HG03095 (cell line): ENCODE results near the gene MIA.
"Not testable (repeated sequence)": the region's sequence is repeated elsewhere in the genome, so short reads cannot be mapped to it uniquely, and the experiment has no call there.

Experiments used
- ATAC-seq: cut with Tn5 transposase; IDR thresholded peaks from one replicate; pipeline ENCODE4 v1.9.1; 2021; ENCODE audit warnings: moderate library complexity; ENCODE audit not compliant: unreplicated experiment

The MIA gene

DNA sequence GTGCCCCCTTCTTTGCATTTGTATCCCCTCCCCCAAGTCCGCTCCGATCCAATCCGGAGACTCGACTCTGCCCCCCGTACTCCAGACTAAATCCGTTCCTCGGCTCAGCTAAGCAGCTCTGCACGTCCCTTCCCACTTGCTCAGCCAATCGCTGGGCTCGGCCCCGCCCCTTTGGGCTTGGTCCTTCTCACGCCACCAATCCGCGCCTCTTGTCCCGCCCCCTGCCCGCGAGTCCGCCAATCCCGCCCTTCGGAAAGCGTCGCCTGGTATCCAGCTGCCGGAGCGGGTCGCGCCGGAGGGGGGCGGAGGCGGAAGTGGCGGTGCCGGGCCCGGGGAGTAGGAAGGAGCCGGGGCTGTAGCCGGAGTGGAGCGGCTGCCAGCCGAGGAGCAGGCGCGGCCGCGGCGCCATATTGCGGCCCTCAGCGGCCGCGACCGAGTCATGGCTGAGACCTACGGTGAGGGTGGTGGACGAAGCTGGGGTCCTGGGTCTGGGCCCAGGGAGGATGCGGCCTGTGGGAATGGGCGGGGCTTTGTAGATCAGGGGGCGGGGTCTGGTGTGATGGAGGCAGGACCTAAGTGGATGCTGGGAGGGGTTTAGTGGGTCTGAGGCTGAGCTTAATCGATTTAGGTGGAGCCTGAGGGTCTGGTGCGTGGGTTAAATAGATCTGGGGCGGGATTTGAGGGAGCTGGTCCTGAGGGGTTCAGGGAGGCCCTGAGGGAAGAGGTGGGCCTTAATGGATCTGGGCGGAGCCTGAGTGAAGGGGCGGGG is 2.8 kb downstream of the MIA start, which contains the start of gene RAB4B:
Gene RAB4B, plus strand, starts transcription at position 311 of the 769 bp plus-strand sequence. Its CDS starts 129 bp downstream, at position 440.
- peak; percentile 45 for ATAC-seq

DNA sequence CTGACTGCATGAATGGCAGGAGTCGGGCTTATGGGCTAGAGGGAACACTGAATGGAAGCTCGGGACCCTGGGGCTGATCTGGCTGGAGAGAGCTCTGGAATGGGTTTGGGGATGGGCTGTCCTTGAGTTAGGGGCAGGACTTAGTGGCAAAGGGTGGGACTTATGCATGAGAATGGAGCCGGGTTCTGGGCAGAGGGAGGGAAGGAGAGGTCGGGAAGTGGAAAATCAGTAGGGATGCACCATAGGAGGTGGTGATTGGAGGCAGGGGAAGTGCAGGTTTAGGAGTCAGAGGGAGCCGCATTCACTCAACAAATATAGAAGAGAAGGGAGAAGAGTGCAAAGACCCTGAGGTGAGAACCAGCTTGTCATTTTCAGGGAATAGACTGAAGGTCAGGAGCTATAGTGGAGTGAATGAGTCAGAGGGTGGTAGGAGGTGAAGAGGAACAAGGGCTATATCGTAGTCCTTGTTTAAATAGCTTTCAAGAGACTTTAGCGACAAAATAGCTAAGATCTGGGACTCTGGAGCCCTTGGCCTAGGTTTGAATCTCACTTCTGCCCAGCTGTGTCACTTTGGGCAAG is 3.5 kb downstream of the MIA start:
- ATAC-seq: no peak

- no peak for ATAC-seq
Measured at GRCh38 chr19:40780582-40780981, 5.3 kb downstream of the MIA start.

DNA sequence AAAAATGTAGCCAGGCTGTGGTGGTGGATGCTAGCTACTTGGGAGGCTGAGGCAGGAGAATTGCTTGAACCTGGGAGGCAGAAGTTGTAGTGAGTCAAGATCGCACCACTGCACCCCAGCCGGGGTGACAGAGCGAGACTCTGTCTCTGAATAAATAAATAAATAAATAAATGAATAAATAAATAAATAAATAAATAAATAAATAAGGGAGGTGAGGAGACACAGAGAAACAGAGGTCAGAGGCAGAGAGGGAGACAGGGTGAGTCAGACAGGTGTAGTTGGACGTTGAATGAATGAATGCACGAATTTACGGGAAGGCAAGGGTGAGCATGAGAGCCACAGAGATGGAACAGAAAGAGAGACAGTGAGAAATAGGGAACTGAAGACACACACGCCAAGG is 5.8 kb downstream of the MIA start:
- no peak for ATAC-seq

DNA sequence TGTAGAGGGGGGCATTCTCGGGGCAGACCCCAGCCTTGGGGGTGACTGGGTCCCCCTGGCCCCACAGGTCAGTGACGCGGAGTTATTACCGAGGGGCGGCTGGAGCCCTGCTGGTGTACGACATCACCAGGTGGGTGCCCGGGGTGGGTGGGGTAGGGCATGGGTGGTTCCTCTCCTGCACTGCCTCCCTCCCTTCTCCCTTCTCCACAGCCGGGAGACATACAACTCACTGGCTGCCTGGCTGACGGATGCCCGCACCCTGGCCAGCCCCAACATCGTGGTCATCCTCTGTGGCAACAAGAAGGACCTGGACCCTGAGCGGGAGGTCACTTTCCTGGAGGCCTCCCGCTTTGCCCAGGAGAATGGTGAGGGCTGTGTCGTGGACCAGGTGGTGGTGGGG is 8.4 kb downstream of the MIA start:
- ATAC-seq: no peak

GRCh38 chr19:40784146-40784545 is 8.8 kb downstream of the MIA start:
- not testable (repeated sequence) for ATAC-seq

- ATAC-seq: no peak
Measured at GRCh38 chr19:40785526-40785925, 10.2 kb downstream of the MIA start.

DNA sequence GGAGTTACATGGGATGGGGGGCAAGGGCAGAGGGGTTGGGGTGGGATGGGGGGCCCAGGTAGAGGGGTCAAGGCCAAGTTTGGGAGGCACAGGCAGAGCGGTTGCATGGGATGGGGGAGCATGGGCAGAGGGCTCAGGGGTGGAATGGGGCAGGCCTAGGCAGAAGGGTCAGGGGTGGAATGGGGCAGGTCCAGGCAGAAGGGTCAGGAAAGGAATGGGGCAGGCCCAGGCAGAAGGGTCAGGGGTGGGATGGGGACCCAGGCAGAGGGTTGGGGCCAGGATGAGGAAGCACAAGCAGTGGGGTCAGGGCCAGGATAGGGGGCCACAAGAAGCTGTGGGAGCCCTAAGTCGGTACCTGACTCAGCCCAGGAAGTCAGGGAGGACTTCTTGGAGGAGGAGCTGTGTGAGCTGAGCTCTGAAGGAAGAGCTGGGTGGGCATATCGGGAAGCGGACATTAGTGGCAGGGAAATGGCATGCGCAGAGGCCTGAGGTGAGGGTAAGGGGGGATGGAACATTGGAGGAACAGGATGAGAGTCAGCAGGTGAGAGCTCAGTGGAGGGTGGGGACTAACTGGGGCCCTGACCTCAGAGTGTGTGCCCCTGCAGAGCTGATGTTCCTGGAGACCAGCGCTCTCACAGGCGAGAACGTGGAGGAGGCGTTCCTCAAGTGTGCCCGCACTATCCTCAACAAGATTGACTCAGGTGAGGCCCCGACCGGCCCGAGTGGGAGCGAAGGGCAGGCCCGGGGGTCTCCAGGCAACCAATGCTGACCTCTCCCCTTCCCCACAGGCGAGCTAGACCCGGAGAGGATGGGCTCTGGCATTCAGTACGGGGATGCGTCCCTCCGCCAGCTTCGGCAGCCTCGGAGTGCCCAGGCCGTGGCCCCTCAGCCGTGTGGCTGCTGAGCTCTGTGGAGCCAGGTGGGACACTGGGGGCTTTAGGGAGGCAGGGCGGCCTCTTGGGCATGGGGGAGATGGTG is 11.0 kb downstream of the MIA start:
- no peak for ATAC-seq

- no peak for ATAC-seq
Measured at GRCh38 chr19:40791349-40791748, 16.0 kb downstream of the MIA start.

GRCh38 chr19:40791996-40792395 is 16.7 kb downstream of the MIA start:
- ATAC-seq: no peak

GRCh38 chr19:40797166-40797962 is 22.0 kb downstream of the MIA start:
- no peak for ATAC-seq

DNA sequence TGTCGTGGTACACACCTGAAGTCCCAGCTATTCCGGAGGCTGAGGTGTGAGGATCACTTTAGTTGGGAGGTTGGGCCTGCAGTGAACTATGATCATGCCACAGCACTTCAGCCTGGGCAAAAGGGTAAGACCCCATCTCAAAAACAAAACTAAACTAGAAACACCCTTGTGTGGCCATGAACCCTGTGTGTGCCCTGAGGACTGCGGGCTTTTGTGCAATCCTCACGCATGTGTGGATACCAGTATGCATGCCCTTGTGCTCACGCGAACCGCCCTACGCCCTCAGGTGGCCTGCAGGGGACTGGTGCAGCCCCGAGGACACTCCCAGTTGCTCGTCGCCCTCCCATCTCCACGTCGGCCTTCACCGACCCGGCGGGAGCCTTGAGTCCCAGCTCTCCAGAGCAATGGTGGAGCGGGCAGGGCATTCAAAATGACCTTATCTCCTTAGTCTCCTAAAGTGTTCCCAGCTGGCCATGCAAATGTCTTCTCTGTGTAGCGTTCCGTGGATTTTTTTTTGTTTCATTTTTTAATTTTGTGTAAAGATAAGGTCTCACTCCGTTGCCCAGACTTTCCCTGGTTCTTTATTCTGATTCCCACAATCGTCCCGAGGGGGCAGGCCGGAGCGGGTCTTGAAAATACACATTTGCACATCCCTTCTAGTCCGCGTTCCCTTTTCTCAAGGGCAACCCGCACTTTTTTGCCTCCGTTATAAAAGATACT is 22.8 kb downstream of the MIA start:
- ATAC-seq: no peak

DNA sequence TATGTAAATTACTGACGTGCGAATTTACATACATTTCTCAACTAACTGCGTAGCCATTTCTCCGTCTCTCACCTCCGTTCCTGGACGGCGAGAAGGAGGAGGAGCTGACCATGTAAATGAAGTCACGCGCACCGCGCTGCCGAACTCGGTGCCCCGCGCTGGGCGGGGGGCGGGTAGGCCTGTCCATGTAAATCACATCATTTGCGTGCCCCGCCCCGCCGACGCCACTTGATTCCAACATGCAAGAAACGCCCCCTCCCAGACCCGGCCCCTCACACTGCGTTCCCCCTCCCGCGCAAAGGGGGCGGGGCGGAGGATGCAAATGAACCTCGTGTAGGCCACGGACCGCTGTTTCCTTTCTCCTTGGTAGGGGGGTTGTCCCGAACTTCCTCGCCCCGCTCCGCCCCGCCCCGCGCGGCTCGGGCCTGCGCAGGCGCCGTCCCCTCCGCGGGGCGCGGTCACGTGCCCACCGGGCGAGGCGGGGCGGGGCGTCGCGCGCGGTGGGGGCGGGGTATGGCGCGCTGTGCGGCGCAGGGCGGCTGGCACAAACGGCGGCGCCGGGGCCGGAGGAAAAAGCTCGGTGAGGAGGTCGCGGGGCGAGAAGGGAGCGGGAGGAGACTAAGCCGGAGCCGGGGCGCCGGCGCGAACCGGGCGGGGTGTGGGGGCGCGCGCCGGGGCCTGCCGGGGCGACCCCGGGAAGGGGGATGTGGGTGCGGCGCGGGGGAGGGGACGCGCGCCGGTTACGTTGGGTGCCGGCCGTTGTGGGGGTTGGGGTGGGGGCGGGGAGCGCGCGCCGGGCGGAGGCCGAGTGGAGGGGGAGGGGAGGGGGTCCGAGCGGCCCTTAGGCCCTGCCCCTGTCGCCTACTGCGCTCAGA is 23.6 kb downstream of the MIA start, which contains the start of gene EGLN2:
Gene EGLN2, plus strand, starts transcription at position 509 of the 875 bp plus-strand sequence. CDS start 1,382 bp downstream, outside the sequence.
- ATAC-seq: peak; percentile 68

GRCh38 chr19:40799558-40800338 is 24.4 kb downstream of the MIA start:
- no peak for ATAC-seq

DNA sequence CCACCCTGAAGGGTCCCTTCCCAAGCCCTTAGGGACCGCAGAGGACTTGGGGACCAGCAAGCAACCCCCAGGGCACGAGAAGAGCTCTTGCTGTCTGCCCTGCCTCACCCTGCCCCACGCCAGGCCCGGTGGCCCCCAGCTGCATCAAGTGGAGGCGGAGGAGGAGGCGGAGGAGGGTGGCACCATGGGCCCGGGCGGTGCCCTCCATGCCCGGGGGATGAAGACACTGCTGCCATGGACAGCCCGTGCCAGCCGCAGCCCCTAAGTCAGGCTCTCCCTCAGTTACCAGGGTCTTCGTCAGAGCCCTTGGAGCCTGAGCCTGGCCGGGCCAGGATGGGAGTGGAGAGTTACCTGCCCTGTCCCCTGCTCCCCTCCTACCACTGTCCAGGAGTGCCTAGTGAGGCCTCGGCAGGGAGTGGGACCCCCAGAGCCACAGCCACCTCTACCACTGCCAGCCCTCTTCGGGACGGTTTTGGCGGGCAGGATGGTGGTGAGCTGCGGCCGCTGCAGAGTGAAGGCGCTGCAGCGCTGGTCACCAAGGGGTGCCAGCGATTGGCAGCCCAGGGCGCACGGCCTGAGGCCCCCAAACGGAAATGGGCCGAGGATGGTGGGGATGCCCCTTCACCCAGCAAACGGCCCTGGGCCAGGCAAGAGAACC is 25.1 kb downstream of the MIA start:
- no peak for ATAC-seq

- ATAC-seq: no peak
Measured at GRCh38 chr19:40800997-40801377, 25.7 kb downstream of the MIA start.

- ATAC-seq: no peak
Measured at GRCh38 chr19:40801426-40802299, 26.3 kb downstream of the MIA start.
